ENCODE results near the gene AP4B1.

The AP4B1 gene

GRCh38 chr1:113929750-113930498 is 25.3 kb upstream of the AP4B1 start:
- peak; percentile 82 to 84 for DNase-seq

- peak; percentile 89 to 94 for DNase-seq
Measured at GRCh38 chr1:113928941-113929749, 24.5 kb upstream of the AP4B1 start, which contains the start of gene HIPK1. TSS of gene HIPK1 (plus strand) at chr1:113929324.

- no peak for DNase-seq
Measured at GRCh38 chr1:113928187-113928930, 23.8 kb upstream of the AP4B1 start.

- DNase-seq, result no peak
Measured at GRCh38 chr1:113924473-113924872, 19.9 kb upstream of the AP4B1 start.

- no peak for DNase-seq
Measured at GRCh38 chr1:113922957-113923356, 18.4 kb upstream of the AP4B1 start.

GRCh38 chr1:113918243-113918642 is 13.6 kb upstream of the AP4B1 start:
- no peak for DNase-seq

- no peak for DNase-seq
Measured at GRCh38 chr1:113917400-113918082, 12.9 kb upstream of the AP4B1 start.

GRCh38 chr1:113916974-113917373 is 12.4 kb upstream of the AP4B1 start:
- DNase-seq, result no peak

- DNase-seq, result no peak
Measured at GRCh38 chr1:113913887-113914664, 9.5 kb upstream of the AP4B1 start.

- no peak for DNase-seq
Measured at GRCh38 chr1:113913312-113913668, 8.7 kb upstream of the AP4B1 start.

GRCh38 chr1:113912594-113913311 is 8.2 kb upstream of the AP4B1 start:
- no peak for DNase-seq

- peak in 1 of 2 donors; percentile 6 for DNase-seq
Measured at GRCh38 chr1:113905435-113905861, 849 bp upstream of the AP4B1 start.

GRCh38 chr1:113904293-113904673 is 316 bp downstream of the AP4B1 start:
- no peak for DNase-seq

GRCh38 chr1:113903501-113904292 is 902 bp downstream of the AP4B1 start:
- DNase-seq, result peak; percentile 2 to 34

- no peak for DNase-seq
Measured at GRCh38 chr1:113901191-113901590, 3.4 kb downstream of the AP4B1 start.

GRCh38 chr1:113899111-113899510 is 5.5 kb downstream of the AP4B1 start:
- no peak for DNase-seq

- DNase-seq, result no peak
Measured at GRCh38 chr1:113898241-113898814, 6.3 kb downstream of the AP4B1 start.

- DNase-seq, result no peak
Measured at GRCh38 chr1:113895961-113896360, 8.6 kb downstream of the AP4B1 start.

GRCh38 chr1:113895098-113895497 is 9.5 kb downstream of the AP4B1 start:
- DNase-seq, result no peak

GRCh38 chr1:113893267-113893666 is 11.3 kb downstream of the AP4B1 start:
- no peak for DNase-seq

Measured in CD4-positive, alpha-beta T cell treated with Interferon alpha-2 for 1 hour (primary cell).